ENCODE results near the gene TNS3. TPM values are rescaled to one million over a fixed set of nuclear protein-coding genes. Genes with fewer than 3 reads are reported as not detected.
A peak's percentile ranks its signal among the peaks of the same experiment; 100 is the strongest.

The TNS3 gene
- total and polyA plus RNA-seq, 4 experiments from 2014 or later = 0.11 to 3.2 (median 1.3) TPM; not detected in 1

DNA sequence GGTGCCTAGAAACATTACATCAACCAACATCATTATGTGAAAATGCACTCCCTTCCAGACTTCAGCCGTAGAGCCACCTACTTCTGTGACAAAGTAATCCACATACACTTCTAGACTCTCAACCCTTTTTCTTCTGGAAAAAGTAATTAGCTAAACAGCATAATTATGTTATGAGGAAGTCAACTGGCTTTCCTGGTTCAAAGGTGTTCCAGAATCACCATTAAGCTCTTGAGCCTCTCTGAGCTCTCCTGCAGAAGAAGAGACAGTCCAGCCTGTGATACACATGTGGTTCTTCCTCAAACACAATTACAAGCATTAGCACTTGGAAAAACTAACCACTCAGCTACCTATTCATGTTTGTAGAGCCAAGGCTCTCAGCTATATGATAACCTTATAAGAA is 52.5 kb downstream of the TNS3 start:
- H3K9me3 ChIP-seq (ENCODE audit: control insufficient read depth in 1 of 2, low read length in 2 of 2) = no peaks in the 10 kb centered on the region
- no peaks in the 10 kb centered on the region for H3K36me3 ChIP-seq (ENCODE audit: insufficient read depth, low read length)
- Mint-ChIP-seq H3K4me3 (no peak overlapping the region), H3K27me3 (no peaks in the 10 kb centered on the region), H3K9me3 (peaks cover 0 to 5% (median 1%) of the 10 kb centered on the region in 8 donors), H3K36me3 (no peaks in the 10 kb centered on the region), H3K27ac (no peak overlapping the region), H3K4me1 (no peaks in the 10 kb centered on the region)
- H3K27ac ChIP-seq (ENCODE audit: low read depth, low read length) = no peak overlapping the region
- POLR2A ChIA-PET (ENCODE audit: partially characterized antibody) = no interaction called here
- CTCF ChIA-PET (ENCODE audit: partially characterized antibody) = no interaction called here
- intact Hi-C loops (cut with micrococcal nuclease) = no loop called here
- H3K4me1 ChIP-seq (ENCODE audit: insufficient read depth, low read length) = no peaks in the 10 kb centered on the region
- no peaks in the 10 kb centered on the region for H3K27me3 ChIP-seq (ENCODE audit: insufficient read depth, low read length)
- H3K4me3 ChIP-seq (ENCODE audit: low read length in 2 of 2) = no peak overlapping the region
- no peak for DNase-seq

DNA sequence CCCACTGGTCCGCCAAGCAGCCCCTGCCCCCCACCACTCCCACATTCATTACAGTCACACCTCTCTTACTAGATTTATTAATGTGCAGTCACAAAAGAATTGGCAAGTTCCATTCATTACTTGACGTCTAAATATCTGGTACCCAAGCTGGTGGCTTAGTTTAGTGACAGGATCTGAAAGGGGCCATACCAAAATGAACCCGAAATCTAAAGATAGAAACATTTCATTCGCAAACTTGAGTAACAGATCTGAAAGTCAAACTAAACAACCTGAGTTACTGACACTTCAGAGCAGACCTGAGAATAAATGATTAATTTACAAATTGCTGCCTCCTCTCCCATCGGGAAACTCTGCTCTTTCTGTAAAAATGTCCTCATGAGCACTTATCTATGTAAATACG is 53.4 kb downstream of the TNS3 start:
- no peak overlapping the region for H3K4me3 Mint-ChIP-seq
- Histone ChIP-seq H3K36me3 (ENCODE audit: insufficient read depth, low read length) (no peaks in the 10 kb centered on the region), H3K9me3 (ENCODE audit: control insufficient read depth in 1 of 2, low read length in 2 of 2) (no peaks in the 10 kb centered on the region), H3K4me1 (ENCODE audit: insufficient read depth, low read length) (no peaks in the 10 kb centered on the region), H3K4me3 (ENCODE audit: low read length in 2 of 2) (no peak overlapping the region), H3K27ac (ENCODE audit: low read depth, low read length) (no peak overlapping the region), H3K27me3 (ENCODE audit: insufficient read depth, low read length) (no peaks in the 10 kb centered on the region)
- intact Hi-C loops (cut with micrococcal nuclease) = no loop called here
- H3K9me3 Mint-ChIP-seq = peaks cover 0 to 8% (median 1%) of the 10 kb centered on the region in 8 donors
- no peaks in the 10 kb centered on the region for H3K36me3 Mint-ChIP-seq
- H3K27ac Mint-ChIP-seq = no peak overlapping the region
- no peaks in the 10 kb centered on the region for H3K4me1 Mint-ChIP-seq
- no peak for DNase-seq
- CTCF ChIA-PET (ENCODE audit: partially characterized antibody) = no interaction called here
- POLR2A ChIA-PET (ENCODE audit: partially characterized antibody) = no interaction called here
- H3K27me3 Mint-ChIP-seq = no peaks in the 10 kb centered on the region

DNA sequence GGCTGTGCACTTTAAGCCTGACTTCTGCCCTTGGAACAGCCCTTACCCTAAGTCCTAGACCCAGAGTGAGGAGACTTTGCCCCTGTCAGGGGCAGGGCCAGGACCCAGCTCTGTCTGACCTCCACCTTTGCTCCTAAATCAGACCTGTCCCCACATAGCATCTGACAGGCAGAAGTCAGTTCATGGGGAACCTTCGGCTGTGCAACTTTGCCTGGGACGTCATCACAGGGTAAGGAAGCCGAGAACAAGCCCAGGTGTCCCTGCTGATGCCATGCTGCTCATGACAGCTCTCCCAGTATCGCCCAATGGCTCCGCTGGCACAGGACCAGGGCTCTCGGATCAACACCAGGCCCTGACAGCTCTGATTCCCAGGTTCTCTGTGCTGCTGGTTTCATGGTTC is 55.4 kb downstream of the TNS3 start:
- ChIA-PET POLR2A (ENCODE audit: partially characterized antibody) (no interaction called here), CTCF (ENCODE audit: partially characterized antibody) (no interaction called here)
- H3K27ac Mint-ChIP-seq = no peak overlapping the region
- H3K36me3 Mint-ChIP-seq = no peaks in the 10 kb centered on the region
- Histone ChIP-seq H3K27ac (ENCODE audit: low read depth, low read length) (no peak overlapping the region), H3K9me3 (ENCODE audit: control insufficient read depth in 1 of 2, low read length in 2 of 2) (no peaks in the 10 kb centered on the region), H3K4me3 (ENCODE audit: low read length in 2 of 2) (no peak overlapping the region), H3K4me1 (ENCODE audit: insufficient read depth, low read length) (no peaks in the 10 kb centered on the region), H3K27me3 (ENCODE audit: insufficient read depth, low read length) (no peaks in the 10 kb centered on the region), H3K36me3 (ENCODE audit: insufficient read depth, low read length) (no peaks in the 10 kb centered on the region)
- H3K4me3 Mint-ChIP-seq = no peak overlapping the region
- H3K4me1 Mint-ChIP-seq = no peaks in the 10 kb centered on the region
- H3K9me3 Mint-ChIP-seq = peaks cover 0 to 8% (median 2%) of the 10 kb centered on the region in 8 donors
- intact Hi-C loops (cut with micrococcal nuclease) = no loop called here
- DNase-seq = no peak
- H3K27me3 Mint-ChIP-seq = peaks cover 0 to 2% of the 10 kb centered on the region in 2 donors

DNA sequence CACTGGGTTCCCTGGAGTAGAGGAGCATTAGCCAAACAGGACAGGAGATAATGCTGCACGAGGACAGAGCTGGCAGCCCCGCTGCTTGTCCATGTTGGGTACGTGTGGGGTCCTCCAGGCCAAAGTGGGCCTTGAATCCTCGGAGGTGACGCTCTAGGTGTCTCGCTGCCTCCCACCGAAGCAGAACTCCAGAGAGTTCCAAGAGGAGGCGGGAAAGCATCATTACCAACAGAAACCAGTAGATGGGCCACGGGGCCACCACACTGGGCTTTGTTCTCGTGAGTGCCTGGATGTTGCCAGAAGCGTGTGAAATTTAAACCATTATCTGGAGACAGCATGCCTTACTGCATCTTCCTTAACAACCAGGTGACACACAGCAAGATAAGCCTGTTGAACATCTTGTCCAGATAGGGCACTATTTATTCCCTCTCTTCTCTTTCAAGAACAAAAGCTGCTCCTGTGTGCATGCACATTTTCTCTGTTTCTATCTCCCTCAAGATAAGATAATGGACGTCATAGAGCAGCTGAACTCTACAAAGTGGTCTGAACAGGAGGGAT is 56.8 kb downstream of the TNS3 start:
- Histone ChIP-seq H3K27me3 (ENCODE audit: insufficient read depth, low read length) (no peaks in the 10 kb centered on the region), H3K36me3 (ENCODE audit: insufficient read depth, low read length) (no peaks in the 10 kb centered on the region), H3K9me3 (ENCODE audit: control insufficient read depth in 1 of 2, low read length in 2 of 2) (no peaks in the 10 kb centered on the region), H3K4me1 (ENCODE audit: insufficient read depth, low read length) (no peaks in the 10 kb centered on the region), H3K27ac (ENCODE audit: low read depth, low read length) (no peak overlapping the region), H3K4me3 (ENCODE audit: low read length in 2 of 2) (no peak overlapping the region)
- POLR2A ChIA-PET (ENCODE audit: partially characterized antibody) = no interaction called here
- peaks cover 0 to 2% of the 10 kb centered on the region in 2 donors for H3K27me3 Mint-ChIP-seq
- H3K4me1 Mint-ChIP-seq = no peaks in the 10 kb centered on the region
- H3K27ac Mint-ChIP-seq = no peak overlapping the region
- H3K36me3 Mint-ChIP-seq = no peaks in the 10 kb centered on the region
- DNase-seq = no peak
- peaks cover 0 to 8% (median 2%) of the 10 kb centered on the region in 8 donors for H3K9me3 Mint-ChIP-seq
- intact Hi-C loops (cut with micrococcal nuclease) = no loop called here
- H3K4me3 Mint-ChIP-seq = no peak overlapping the region
- CTCF ChIA-PET (ENCODE audit: partially characterized antibody) = no interaction called here

DNA sequence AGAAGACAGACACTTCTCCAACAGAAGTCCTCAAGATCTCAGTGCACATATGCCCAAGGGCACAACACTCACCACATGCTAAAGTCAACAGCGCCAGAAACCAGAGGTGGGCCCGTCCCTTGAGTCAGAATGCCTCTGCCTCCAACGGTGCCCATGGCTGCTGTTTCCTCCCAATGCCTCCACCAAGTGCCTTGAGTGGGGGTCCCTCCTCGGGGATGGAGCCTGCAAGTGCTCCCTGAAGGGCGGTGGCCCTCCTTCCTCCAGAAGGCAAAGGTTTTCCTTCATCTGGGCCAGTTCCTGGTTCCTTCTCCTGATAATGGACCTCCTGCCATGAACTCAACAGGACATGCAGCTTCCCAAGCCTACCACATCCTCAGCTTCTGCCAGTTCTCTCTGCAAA is 58.5 kb downstream of the TNS3 start:
- Mint-ChIP-seq H3K4me3 (no peak overlapping the region), H3K36me3 (no peaks in the 10 kb centered on the region), H3K9me3 (peaks cover 0 to 7% (median under 1%) of the 10 kb centered on the region in 8 donors), H3K27ac (no peak overlapping the region), H3K4me1 (no peaks in the 10 kb centered on the region), H3K27me3 (peaks cover 0 to 2% of the 10 kb centered on the region in 2 donors)
- no peak for DNase-seq
- intact Hi-C loops (cut with micrococcal nuclease) = no loop called here
- Histone ChIP-seq H3K4me3 (ENCODE audit: low read length in 2 of 2) (no peak overlapping the region), H3K27ac (ENCODE audit: low read depth, low read length) (no peak overlapping the region), H3K4me1 (ENCODE audit: insufficient read depth, low read length) (no peaks in the 10 kb centered on the region), H3K27me3 (ENCODE audit: insufficient read depth, low read length) (no peaks in the 10 kb centered on the region), H3K36me3 (ENCODE audit: insufficient read depth, low read length) (no peaks in the 10 kb centered on the region), H3K9me3 (ENCODE audit: control insufficient read depth in 1 of 2, low read length in 2 of 2) (no peaks in the 10 kb centered on the region)
- CTCF ChIA-PET (ENCODE audit: partially characterized antibody) = no interaction called here
- POLR2A ChIA-PET (ENCODE audit: partially characterized antibody) = no interaction called here

DNA sequence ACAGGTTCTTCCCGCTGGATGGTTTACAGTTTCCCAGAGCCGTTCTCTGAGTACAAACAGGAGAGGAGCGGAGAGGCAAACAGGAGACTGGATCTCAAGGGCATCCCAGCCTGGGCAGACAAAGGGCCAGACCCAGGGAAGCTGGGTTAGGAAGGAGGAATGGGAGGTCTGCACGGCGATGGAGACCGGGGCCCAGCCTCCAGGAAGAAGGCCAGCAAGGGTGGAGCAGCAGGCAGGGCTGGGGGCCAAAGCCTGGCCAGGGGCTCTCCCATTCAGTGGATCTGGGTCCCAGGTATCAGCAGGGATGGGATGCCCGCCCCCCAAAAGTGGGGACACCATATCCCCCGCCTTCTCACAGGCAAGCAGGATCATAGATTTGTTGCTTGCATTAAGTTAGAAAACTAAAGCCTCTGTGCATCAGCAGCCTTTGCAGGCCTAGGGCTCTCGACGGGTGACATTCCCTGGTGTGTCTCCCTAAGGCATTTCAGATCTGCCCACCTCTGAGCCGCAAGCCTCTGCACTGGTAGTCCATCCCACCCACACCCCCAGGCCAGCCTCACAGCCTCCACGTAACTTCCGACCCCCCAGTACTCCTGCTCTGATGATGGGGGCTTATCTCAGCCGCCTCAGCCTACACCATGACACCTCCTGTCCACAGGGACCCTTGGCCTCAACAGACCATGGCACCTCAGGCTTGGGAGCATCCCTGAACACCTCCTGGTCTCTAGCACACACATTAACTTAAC is 59.9 kb downstream of the TNS3 start:
- Mint-ChIP-seq H3K36me3 (no peaks in the 10 kb centered on the region), H3K4me1 (no peaks in the 10 kb centered on the region), H3K9me3 (peaks cover 0 to 7% (median under 1%) of the 10 kb centered on the region in 8 donors), H3K4me3 (no peak overlapping the region), H3K27ac (peak overlapping the region in 1 of 7 donors; percentile 77), H3K27me3 (peaks cover 0 to 2% of the 10 kb centered on the region in 2 donors)
- CTCF ChIA-PET (ENCODE audit: partially characterized antibody) = no interaction called here
- H3K9me3 ChIP-seq (ENCODE audit: control insufficient read depth in 1 of 2, low read length in 2 of 2) = no peaks in the 10 kb centered on the region
- no peak for DNase-seq
- POLR2A ChIA-PET (ENCODE audit: partially characterized antibody) = no interaction called here
- intact Hi-C loops (cut with micrococcal nuclease) = no loop called here
- no peaks in the 10 kb centered on the region for H3K4me1 ChIP-seq (ENCODE audit: insufficient read depth, low read length)
- no peak overlapping the region for H3K4me3 ChIP-seq (ENCODE audit: low read length in 2 of 2)
- no peak overlapping the region for H3K27ac ChIP-seq (ENCODE audit: low read depth, low read length)
- no peaks in the 10 kb centered on the region for H3K27me3 ChIP-seq (ENCODE audit: insufficient read depth, low read length)
- no peaks in the 10 kb centered on the region for H3K36me3 ChIP-seq (ENCODE audit: insufficient read depth, low read length)

DNA sequence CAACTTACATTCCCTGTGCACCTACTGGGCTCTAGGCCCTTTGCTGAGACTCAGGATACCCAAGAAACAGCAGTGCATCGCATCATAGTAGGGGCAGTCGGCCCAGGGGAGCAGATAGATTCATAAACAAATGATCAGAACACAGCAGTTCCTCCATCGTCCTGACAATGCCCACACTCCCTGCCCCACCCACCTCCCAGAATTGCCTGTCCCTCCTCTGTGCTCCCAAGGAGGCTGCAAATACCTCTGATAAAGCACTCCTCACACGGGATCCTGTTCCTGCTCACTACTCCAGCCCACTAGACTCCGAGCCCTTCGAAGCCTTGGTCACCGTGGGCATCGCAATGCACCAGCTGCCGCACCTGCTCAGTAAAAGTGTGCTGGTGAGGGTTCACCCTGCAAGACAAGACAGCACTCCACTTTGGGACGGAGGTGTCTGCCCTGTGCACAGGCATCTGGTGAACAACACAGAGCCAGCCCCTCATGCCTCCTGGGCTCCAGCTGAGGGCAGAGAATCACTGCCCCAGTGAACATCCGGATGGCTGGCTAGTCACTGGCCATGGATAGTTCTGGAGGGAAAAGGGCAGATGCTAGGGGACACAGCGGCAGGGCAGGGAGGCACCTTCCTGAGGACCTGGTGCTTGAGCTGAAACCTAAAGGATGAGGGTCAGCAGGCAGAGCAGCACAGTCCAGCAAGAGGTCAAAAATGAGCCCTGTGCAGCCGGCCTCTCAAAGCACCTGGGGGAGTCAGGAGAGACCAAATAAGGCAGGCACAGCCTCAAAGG is 60.7 kb downstream of the TNS3 start:
- ChIA-PET POLR2A (ENCODE audit: partially characterized antibody) (no interaction called here), CTCF (ENCODE audit: partially characterized antibody) (no interaction called here)
- no peak overlapping the region for H3K27ac ChIP-seq (ENCODE audit: low read depth, low read length)
- Mint-ChIP-seq H3K4me3 (no peak overlapping the region), H3K27ac (no peak overlapping the region), H3K4me1 (no peaks in the 10 kb centered on the region), H3K36me3 (no peaks in the 10 kb centered on the region), H3K27me3 (peaks cover 0 to 2% of the 10 kb centered on the region in 2 donors), H3K9me3 (peaks cover 0 to 7% (median under 1%) of the 10 kb centered on the region in 8 donors)
- no peaks in the 10 kb centered on the region for H3K4me1 ChIP-seq (ENCODE audit: insufficient read depth, low read length)
- H3K27me3 ChIP-seq (ENCODE audit: insufficient read depth, low read length) = no peaks in the 10 kb centered on the region
- no peak overlapping the region for H3K4me3 ChIP-seq (ENCODE audit: low read length in 2 of 2)
- intact Hi-C loops (cut with micrococcal nuclease) = no loop called here
- no peaks in the 10 kb centered on the region for H3K9me3 ChIP-seq (ENCODE audit: control insufficient read depth in 1 of 2, low read length in 2 of 2)
- DNase-seq = no peak
- no peaks in the 10 kb centered on the region for H3K36me3 ChIP-seq (ENCODE audit: insufficient read depth, low read length)

Measured in CD4-positive, alpha-beta memory T cell (primary cell).